IgD-negative memory B cell (primary cell): Measurements from ENCODE around the gene PUS10. TPM values are rescaled to one million over a fixed set of nuclear protein-coding genes. Genes with fewer than 3 reads are reported as not detected.
A peak's percentile ranks its signal among the peaks of the same experiment; 100 is the strongest.
"Not testable (repeated sequence)": the region's sequence is repeated elsewhere in the genome, so short reads cannot be mapped to it uniquely, and the experiment has no call there.

Experiments used
- H3K27ac Mint-ChIP-seq, 3 donors: one replicate each; pipeline ENCODE4 v1.8.0; 2020 to 2022; ENCODE audit warnings: mild to moderate bottlenecking in 3 of 3, mixed read lengths in 3 of 3, moderate library complexity in 1 of 3
- H3K27me3 Mint-ChIP-seq: one replicate; pipeline ENCODE4 v1.8.0; 2021; ENCODE audit warnings: mixed read lengths
- H3K36me3 Mint-ChIP-seq: one replicate; pipeline ENCODE4 v1.8.0; 2020; ENCODE audit warnings: mild to moderate bottlenecking, mixed read lengths
- H3K4me1 Mint-ChIP-seq, 3 donors: one replicate each; pipeline ENCODE4 v1.8.0; 2020 to 2022; ENCODE audit warnings: mixed read lengths in 3 of 3, mild to moderate bottlenecking in 1 of 3
- H3K4me3 Mint-ChIP-seq, 4 donors: one replicate each; pipeline ENCODE4 v1.8.0; 2020 to 2022; ENCODE audit warnings: mild to moderate bottlenecking in 4 of 4, mixed read lengths in 4 of 4, moderate library complexity in 3 of 4
- H3K9me3 Mint-ChIP-seq, 3 donors: one replicate each; pipeline ENCODE4 v1.8.0; 2020 to 2021; ENCODE audit warnings: mixed read lengths in 3 of 3, mild to moderate bottlenecking in 1 of 3
- polyA plus RNA-seq: library from polyadenylated mRNA; unstranded; fragments of 300-500 nt; fragmentation: Illumina TruSeq; gene quantifications from one replicate; pipeline ENCODE4 v1.2.3, GENCODE V29; 2021

PUS10 gene
- polyA plus RNA-seq, 1 donor from 2014 or later = 6.8 TPM

- H3K36me3 Mint-ChIP-seq = peaks cover 2% of the 10 kb centered on the region
- peak overlapping the region; percentile 71 to 92 (median 80) for H3K4me3 Mint-ChIP-seq
Measured at GRCh38 chr2:60992985-60993392, 25.1 kb downstream of the PUS10 start.

GRCh38 chr2:60991644-60992043 lies 26.4 kb downstream of the PUS10 start:
- H3K4me3 Mint-ChIP-seq = no peak overlapping the region
- no peak overlapping the region for H3K27ac Mint-ChIP-seq
- H3K4me1 Mint-ChIP-seq = peaks cover 41 to 50% (median 48%) of the 10 kb centered on the region in 3 donors
- H3K27me3 Mint-ChIP-seq = peaks cover 3% of the 10 kb centered on the region
- peaks cover 2% of the 10 kb centered on the region for H3K36me3 Mint-ChIP-seq
- H3K9me3 Mint-ChIP-seq = peaks cover 0 to 5% (median 0%) of the 10 kb centered on the region in 3 donors

More at GRCh38 chr2:60992985-60993392, 25.1 kb downstream of the PUS10 start:
- Mint-ChIP-seq H3K27ac (peak overlapping the region; percentile 96 to 100 (median 97)), H3K27me3 (no peaks in the 10 kb centered on the region), H3K9me3 (peaks cover 0 to 5% (median 0%) of the 10 kb centered on the region in 3 donors), H3K4me1 (peaks cover 30 to 47% (median 43%) of the 10 kb centered on the region in 3 donors)

GRCh38 chr2:60989259-60989658 lies 28.8 kb downstream of the PUS10 start:
- H3K9me3 Mint-ChIP-seq = peaks cover 0 to 5% (median 0%) of the 10 kb centered on the region in 3 donors
- H3K27me3 Mint-ChIP-seq = peaks cover 3% of the 10 kb centered on the region
- peak overlapping the region in 2 of 3 donors; percentile 50 to 62 for H3K27ac Mint-ChIP-seq
- no peak overlapping the region for H3K4me3 Mint-ChIP-seq
- peaks cover 34 to 43% (median 40%) of the 10 kb centered on the region in 3 donors for H3K4me1 Mint-ChIP-seq
- peaks cover 2% of the 10 kb centered on the region for H3K36me3 Mint-ChIP-seq

GRCh38 chr2:60987656-60988055 lies 30.4 kb downstream of the PUS10 start:
- peak overlapping the region in 2 of 3 donors; percentile 29 to 96 for H3K27ac Mint-ChIP-seq
- H3K36me3 Mint-ChIP-seq, H3K27me3 Mint-ChIP-seq, H3K9me3 Mint-ChIP-seq: not testable (repeated sequence)
- peak overlapping the region in 3 of 4 donors; percentile 52 to 95 (median 94) for H3K4me3 Mint-ChIP-seq
- peaks cover 21 to 39% (median 35%) of the 10 kb centered on the region in 3 donors for H3K4me1 Mint-ChIP-seq

- Mint-ChIP-seq H3K4me3 (peak overlapping the region; percentile 52 to 95 (median 76)), H3K27ac (peak overlapping the region; percentile 29 to 96 (median 49))
Measured at GRCh38 chr2:60987041-60987440, 31.0 kb downstream of the PUS10 start.

GRCh38 chr2:60984720-60985119 lies 33.3 kb downstream of the PUS10 start:
- Mint-ChIP-seq H3K27ac (peak overlapping the region in 2 of 3 donors; percentile 1 to 54), H3K36me3 (no peaks in the 10 kb centered on the region)

More at GRCh38 chr2:60987041-60987440, 31.0 kb downstream of the PUS10 start:
- peaks cover 17 to 33% (median 29%) of the 10 kb centered on the region in 3 donors for H3K4me1 Mint-ChIP-seq
- peaks cover 0 to 2% (median 0%) of the 10 kb centered on the region in 3 donors for H3K9me3 Mint-ChIP-seq
- H3K36me3 Mint-ChIP-seq = no peaks in the 10 kb centered on the region
- peaks cover 3% of the 10 kb centered on the region for H3K27me3 Mint-ChIP-seq

GRCh38 chr2:60982066-60982465 lies 36.0 kb downstream of the PUS10 start:
- not testable (repeated sequence) for H3K9me3 Mint-ChIP-seq, H3K36me3 Mint-ChIP-seq, H3K27me3 Mint-ChIP-seq, H3K27ac Mint-ChIP-seq, H3K4me3 Mint-ChIP-seq
- H3K4me1 Mint-ChIP-seq = peaks cover 40 to 46% (median 43%) of the 10 kb centered on the region in 3 donors

More at GRCh38 chr2:60984720-60985119, 33.3 kb downstream of the PUS10 start:
- Mint-ChIP-seq H3K27me3 (peaks cover 3% of the 10 kb centered on the region), H3K9me3 (no peaks in the 10 kb centered on the region), H3K4me3 (peak overlapping the region; percentile 3 to 79 (median 66)), H3K4me1 (peaks cover 26 to 37% (median 36%) of the 10 kb centered on the region in 3 donors)

GRCh38 chr2:60980071-60980815 lies 37.8 kb downstream of the PUS10 start:
- Mint-ChIP-seq H3K9me3 (no peaks in the 10 kb centered on the region), H3K4me3 (peak overlapping the region in 3 of 4 donors; percentile 72 to 87 (median 83)), H3K4me1 (peaks cover 44 to 51% (median 48%) of the 10 kb centered on the region in 3 donors), H3K36me3 (no peaks in the 10 kb centered on the region), H3K27me3 (no peaks in the 10 kb centered on the region), H3K27ac (peak overlapping the region; percentile 5 to 90 (median 41))

- H3K36me3 Mint-ChIP-seq = no peaks in the 10 kb centered on the region
- no peaks in the 10 kb centered on the region for H3K27me3 Mint-ChIP-seq
- H3K4me1 Mint-ChIP-seq = peaks cover 41 to 54% (median 47%) of the 10 kb centered on the region in 3 donors
- H3K27ac Mint-ChIP-seq = peak overlapping the region; percentile 5 to 72 (median 48)
- H3K4me3 Mint-ChIP-seq = peak overlapping the region in 2 of 4 donors; percentile 83 to 87
- no peaks in the 10 kb centered on the region for H3K9me3 Mint-ChIP-seq
Measured at GRCh38 chr2:60979231-60979630, 38.8 kb downstream of the PUS10 start.

GRCh38 chr2:60977562-60977895 lies 40.5 kb downstream of the PUS10 start:
- peak overlapping the region in 2 of 4 donors; percentile 20 to 46 for H3K4me3 Mint-ChIP-seq
- H3K36me3 Mint-ChIP-seq = no peaks in the 10 kb centered on the region
- no peaks in the 10 kb centered on the region for H3K27me3 Mint-ChIP-seq
- H3K9me3 Mint-ChIP-seq = no peaks in the 10 kb centered on the region
- peaks cover 44 to 56% (median 49%) of the 10 kb centered on the region in 3 donors for H3K4me1 Mint-ChIP-seq
- H3K27ac Mint-ChIP-seq = peak overlapping the region in 1 of 3 donors; percentile 90

- H3K27ac Mint-ChIP-seq = peak overlapping the region in 2 of 3 donors; percentile 59 to 90
- H3K36me3 Mint-ChIP-seq = no peaks in the 10 kb centered on the region
- peak overlapping the region in 2 of 4 donors; percentile 20 to 46 for H3K4me3 Mint-ChIP-seq
- H3K4me1 Mint-ChIP-seq = peaks cover 47 to 58% (median 51%) of the 10 kb centered on the region in 3 donors
- no peaks in the 10 kb centered on the region for H3K27me3 Mint-ChIP-seq
- no peaks in the 10 kb centered on the region for H3K9me3 Mint-ChIP-seq
Measured at GRCh38 chr2:60976875-60977561, 41.0 kb downstream of the PUS10 start.

GRCh38 chr2:60976256-60976850 lies 41.7 kb downstream of the PUS10 start:
- no peaks in the 10 kb centered on the region for H3K9me3 Mint-ChIP-seq
- H3K27me3 Mint-ChIP-seq = no peaks in the 10 kb centered on the region
- H3K27ac Mint-ChIP-seq = peak overlapping the region in 2 of 3 donors; percentile 6 to 90
- H3K36me3 Mint-ChIP-seq = no peaks in the 10 kb centered on the region
- peak overlapping the region in 3 of 4 donors; percentile 20 to 76 (median 50) for H3K4me3 Mint-ChIP-seq
- H3K4me1 Mint-ChIP-seq = peaks cover 50 to 61% (median 53%) of the 10 kb centered on the region in 3 donors

- Mint-ChIP-seq H3K36me3 (no peaks in the 10 kb centered on the region), H3K9me3 (no peaks in the 10 kb centered on the region), H3K27me3 (no peaks in the 10 kb centered on the region), H3K27ac (peak overlapping the region in 2 of 3 donors; percentile 83 to 90), H3K4me1 (peaks cover 44 to 59% (median 50%) of the 10 kb centered on the region in 3 donors), H3K4me3 (no peak overlapping the region)
Measured at GRCh38 chr2:60974652-60975051, 43.4 kb downstream of the PUS10 start.

- Mint-ChIP-seq H3K4me3 (peak overlapping the region in 1 of 4 donors; percentile 87), H3K9me3 (no peaks in the 10 kb centered on the region), H3K27me3 (no peaks in the 10 kb centered on the region), H3K36me3 (no peaks in the 10 kb centered on the region), H3K4me1 (peaks cover 43 to 56% (median 50%) of the 10 kb centered on the region in 3 donors), H3K27ac (peak overlapping the region; percentile 81 to 91 (median 90))
Measured at GRCh38 chr2:60973705-60974104, 44.4 kb downstream of the PUS10 start.
